ENCODE measurements around the gene DUSP15.

GRCh38 chr20:31909253-31910070, 39.1 kb upstream of the DUSP15 start:
- TF ChIP-seq CTCF (conservative IDR thresholded peaks at IDR 0.05; ENCODE audit: low read depth, low read length) (no peak), EZH2 (IDR thresholded peaks at IDR 0.05; ENCODE audit: low read length, unreplicated experiment) (no peak)
